ENCODE results near the gene SELENOT.

GRCh38 chr3:150610785-150611184, 7.7 kb downstream of the SELENOT start:
- TF ChIP-seq CTCF (IDR thresholded peaks at IDR 0.05) (no peak), POLR2A (IDR thresholded peaks at IDR 0.05) (no peak)
